GM12864 (cell line): ENCODE results near the gene NHLRC4.

Source experiments
- DNase-seq: peaks from one replicate; pipeline ENCODE4 v3.0.0-alpha.2; 2011; ENCODE audit warnings: low read depth
- H3K4me3 ChIP-seq: 2 replicates; pipeline ENCODE4 v1.5.1; 2011; ENCODE audit warnings: mild to moderate bottlenecking, low read depth, low read length, control low read depth
- CTCF ChIP-seq: IDR thresholded peaks from 2 replicates; pipeline ENCODE4 v1.5.1; 2011; ENCODE audit warnings: low read depth, mild to moderate bottlenecking, moderate library complexity, low read length, control low read depth, inconsistent platforms; ENCODE audit errors: missing control alignments

Gene NHLRC4

GRCh38 chr16:522320-523096 is 44.3 kb upstream of the NHLRC4 start:
- no peak for TF ChIP-seq CTCF
- H3K4me3 ChIP-seq = no peak overlapping the region

GRCh38 chr16:523097-523741 is 43.6 kb upstream of the NHLRC4 start:
- H3K4me3 ChIP-seq = no peak overlapping the region
- TF ChIP-seq CTCF = no peak
- DNase-seq = no peak

More at GRCh38 chr16:522320-523096, 44.3 kb upstream of the NHLRC4 start:
- no peak for DNase-seq

- DNase-seq = no peak
- H3K4me3 ChIP-seq = no peak overlapping the region
- TF ChIP-seq CTCF = no peak
These were observed 42.3 kb upstream of the NHLRC4 start for GRCh38 chr16:524274-525040.

GRCh38 chr16:525123-525519 is 41.7 kb upstream of the NHLRC4 start:
- no peak for DNase-seq
- H3K4me3 ChIP-seq = no peak overlapping the region
- no peak for TF ChIP-seq CTCF

- H3K4me3 ChIP-seq = peak overlapping the region; percentile 91
- DNase-seq = peak; percentile 57
- TF ChIP-seq CTCF = peak; percentile 6
These were observed 41.2 kb upstream of the NHLRC4 start for GRCh38 chr16:525520-526180.

GRCh38 chr16:526181-527014 is 40.4 kb upstream of the NHLRC4 start:
- peak overlapping the region; percentile 91 for H3K4me3 ChIP-seq
- TF ChIP-seq CTCF = no peak
- no peak for DNase-seq
